Left lung (tissue), 10 donors: ENCODE data around the gene SIX2. TPM values are rescaled to one million over a fixed set of nuclear protein-coding genes. Genes with fewer than 3 reads are reported as not detected.
A peak's percentile ranks its signal among the peaks of the same experiment; 100 is the strongest.

Experiments used
- ATAC-seq: fragments of 200-7000 bp; cut with Tn5 transposase; one replicate; pipeline ENCODE4 v1.9.1; 2020; ENCODE audit warnings: moderate library complexity
- DNase-seq, 4 donors: peaks; one replicate each; pipeline ENCODE4 v3.0.0-alpha.2; 2013 to 2020
- H3K27ac ChIP-seq, 2 donors: fragments of 200-600 bp; sonication (generic) in 1 of 2; one replicate each; pipeline versions ENCODE4 v1.5.0 to v1.8.0; 2020 to 2021
- H3K27me3 ChIP-seq, 2 donors: fragments of 200-600 bp; sonication (generic) in 1 of 2; one replicate each; pipeline versions ENCODE4 v1.5.0 to v1.8.0; 2020 to 2021
- H3K36me3 ChIP-seq, 2 donors: fragments of 200-600 bp; sonication (generic) in 1 of 2; one replicate each; pipeline versions ENCODE4 v1.5.0 to v1.8.0; 2020 to 2021
- H3K4me1 ChIP-seq, 2 donors: fragments of 200-600 bp; one replicate each; pipeline ENCODE4 v1.8.0; 2021
- H3K4me3 ChIP-seq, 2 donors: fragments of 200-600 bp; sonication (generic) in 1 of 2; one replicate each; pipeline versions ENCODE4 v1.5.0 to v1.8.0; 2020 to 2021; ENCODE audit warnings: mild to moderate bottlenecking in 1 of 2
- H3K9me3 ChIP-seq, 2 donors: fragments of 200-600 bp; sonication (generic) in 1 of 2; one replicate each; pipeline versions ENCODE4 v1.5.0 to v1.8.0; 2020 to 2021
- intact Hi-C, 2 donors: fragments of 100-400 bp; cut with DNase I; formaldehyde crosslinking; loops; one replicate each; pipeline versions ENCODE4 v1.11.2 to v1.14.2; 2022
- polyA plus RNA-seq, 6 donors: library from polyadenylated mRNA; unstranded; fragments of 120-200 nt; gene quantifications; one replicate each; pipeline ENCODE4 v1.2.1, GENCODE V29; 2013; ENCODE audit not compliant: insufficient read length in 6 of 6
- total RNA-seq, 2 donors: library from RNA; stranded (reverse); fragmentation: NEBNext Ultra II Directional; extraction: Animal tissue kit (Norgen Biotek cat#: 25700); gene quantifications; one replicate each; pipeline ENCODE4 v1.2.1, GENCODE V29; 2021
- TF ChIP-seq, protein P1 (sequence below), 2 donors: fragments of 200-600 bp; sonication (generic) in 1 of 2; IDR thresholded peaks; one replicate each; pipeline versions ENCODE4 v1.5.0 to v1.8.0; 2021; ENCODE audit warnings: antibody characterized with exemption in 2 of 2
- donor health status: DM: no; HTN: yes; CAD: no.
- donor health status: DM: no; HTN: no; CAD: no.

The SIX2 gene
- total and polyA plus RNA-seq, 8 donors: 0.20 to 0.45 (median 0.27) TPM

DNA sequence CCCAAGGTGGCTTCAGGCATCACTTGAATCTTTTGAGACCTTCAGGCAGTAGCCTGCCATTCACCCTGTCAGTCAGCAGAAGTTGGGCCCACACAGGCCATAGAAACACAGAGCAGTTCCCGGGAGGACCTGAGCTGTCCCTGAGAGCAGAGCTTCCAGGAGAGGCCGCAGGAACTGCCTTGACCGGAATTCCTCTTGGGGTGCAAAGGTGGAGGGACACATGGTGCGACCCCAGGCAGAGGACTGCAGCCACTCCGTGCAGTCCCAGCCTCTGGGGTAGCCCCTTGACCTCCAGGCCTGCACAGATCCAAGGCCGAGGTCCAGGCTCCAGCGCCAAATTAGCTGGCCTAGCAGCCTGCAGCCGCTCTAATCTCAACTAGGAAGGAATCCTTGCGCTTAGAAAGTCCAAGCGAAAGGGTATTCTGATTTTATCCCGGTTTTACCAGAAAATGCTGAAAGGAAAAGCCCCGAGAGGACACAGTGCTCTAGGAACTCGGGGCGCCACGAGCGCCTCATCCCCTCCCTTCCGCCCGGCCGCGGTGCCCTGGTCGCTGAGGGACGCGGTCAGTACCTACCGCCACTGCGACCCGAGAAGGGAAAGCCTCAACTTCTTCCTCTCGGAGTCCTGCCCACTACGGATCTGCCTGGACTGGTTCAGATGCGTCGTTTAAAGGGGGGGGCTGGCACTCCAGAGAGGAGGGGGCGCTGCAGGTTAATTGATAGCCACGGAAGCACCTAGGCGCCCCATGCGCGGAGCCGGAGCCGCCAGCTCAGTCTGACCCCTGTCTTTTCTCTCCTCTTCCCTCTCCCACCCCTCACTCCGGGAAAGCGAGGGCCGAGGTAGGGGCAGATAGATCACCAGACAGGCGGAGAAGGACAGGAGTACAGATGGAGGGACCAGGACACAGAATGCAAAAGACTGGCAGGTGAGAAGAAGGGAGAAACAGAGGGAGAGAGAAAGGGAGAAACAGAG lies 5.4 kb downstream of the SIX2 start:
- no peak for DNase-seq

DNA sequence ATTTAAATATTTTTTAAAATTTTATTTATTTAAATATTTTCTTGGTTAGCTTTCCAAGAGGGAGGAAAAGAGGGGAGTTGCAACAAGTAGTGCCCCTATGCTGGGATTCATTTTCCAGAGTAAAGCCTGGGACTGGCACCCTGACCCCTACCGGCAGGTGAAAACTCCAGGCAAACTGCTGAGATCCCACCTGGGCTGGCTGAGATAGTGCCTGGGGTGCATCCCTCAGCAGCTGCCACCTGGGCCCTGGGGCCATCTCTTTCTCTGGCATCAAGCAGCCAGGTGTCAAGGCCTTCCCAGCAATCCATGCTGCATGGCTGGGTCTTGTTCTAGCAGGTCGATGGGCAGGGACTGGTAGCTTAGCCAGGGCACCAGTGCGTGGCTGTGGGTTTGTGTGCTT lies 6.6 kb downstream of the SIX2 start:
- DNase-seq: no peak
- Histone ChIP-seq H3K36me3 (no peaks in the 10 kb centered on the region), H3K27me3 (peaks cover 99 to 100% of the 10 kb centered on the region in 2 donors), H3K4me3 (no peak overlapping the region), H3K4me1 (peaks cover 14 to 29% of the 10 kb centered on the region in 2 donors), H3K9me3 (no peaks in the 10 kb centered on the region), H3K27ac (no peak overlapping the region)
- ATAC-seq: no peak
- TF ChIP-seq, protein P1, sequence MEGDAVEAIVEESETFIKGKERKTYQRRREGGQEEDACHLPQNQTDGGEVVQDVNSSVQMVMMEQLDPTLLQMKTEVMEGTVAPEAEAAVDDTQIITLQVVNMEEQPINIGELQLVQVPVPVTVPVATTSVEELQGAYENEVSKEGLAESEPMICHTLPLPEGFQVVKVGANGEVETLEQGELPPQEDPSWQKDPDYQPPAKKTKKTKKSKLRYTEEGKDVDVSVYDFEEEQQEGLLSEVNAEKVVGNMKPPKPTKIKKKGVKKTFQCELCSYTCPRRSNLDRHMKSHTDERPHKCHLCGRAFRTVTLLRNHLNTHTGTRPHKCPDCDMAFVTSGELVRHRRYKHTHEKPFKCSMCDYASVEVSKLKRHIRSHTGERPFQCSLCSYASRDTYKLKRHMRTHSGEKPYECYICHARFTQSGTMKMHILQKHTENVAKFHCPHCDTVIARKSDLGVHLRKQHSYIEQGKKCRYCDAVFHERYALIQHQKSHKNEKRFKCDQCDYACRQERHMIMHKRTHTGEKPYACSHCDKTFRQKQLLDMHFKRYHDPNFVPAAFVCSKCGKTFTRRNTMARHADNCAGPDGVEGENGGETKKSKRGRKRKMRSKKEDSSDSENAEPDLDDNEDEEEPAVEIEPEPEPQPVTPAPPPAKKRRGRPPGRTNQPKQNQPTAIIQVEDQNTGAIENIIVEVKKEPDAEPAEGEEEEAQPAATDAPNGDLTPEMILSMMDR (IDR thresholded peaks at IDR 0.05): no peak
- intact Hi-C loops: no loop called here

More for the DNA sequence above, 5.4 kb downstream of the SIX2 start:
- TF ChIP-seq, protein P1 (IDR thresholded peaks at IDR 0.05): no peak
- H3K36me3 ChIP-seq: no peaks in the 10 kb centered on the region
- no peak for ATAC-seq
- intact Hi-C loops: no loop called here
- peaks cover 17 to 38% of the 10 kb centered on the region in 2 donors for H3K4me1 ChIP-seq
- H3K4me3 ChIP-seq: peak overlapping the region; percentile 7 to 8
- no peaks in the 10 kb centered on the region for H3K9me3 ChIP-seq
- no peak overlapping the region for H3K27ac ChIP-seq
- H3K27me3 ChIP-seq: peaks cover 100% of the 10 kb centered on the region in 2 donors

DNA sequence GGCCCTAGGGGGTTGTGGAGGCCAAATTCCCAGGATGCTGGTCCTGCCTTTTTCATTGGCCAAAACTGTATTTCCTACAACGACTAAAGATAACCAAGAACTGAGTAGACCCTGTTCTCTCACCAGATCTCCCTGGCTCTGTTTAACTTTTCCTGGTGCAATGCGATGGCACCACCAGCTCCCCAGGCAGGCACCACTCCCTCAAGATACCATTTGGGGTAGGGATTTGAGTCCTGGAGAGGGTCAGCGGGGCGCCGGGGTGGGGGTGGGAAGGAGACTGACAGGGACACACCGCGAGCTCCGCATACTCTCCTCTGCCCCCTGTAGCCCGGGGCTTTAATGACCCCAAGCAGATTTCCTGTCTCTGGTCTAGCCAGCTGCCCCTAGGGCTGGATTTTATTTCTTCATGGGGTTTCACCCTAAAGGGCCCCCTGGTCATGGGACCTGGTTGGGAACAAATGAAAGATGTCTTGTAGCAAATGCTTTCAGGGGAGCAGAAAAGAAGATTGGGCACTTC lies 7.3 kb downstream of the SIX2 start:
- no peak overlapping the region for H3K4me3 ChIP-seq
- no peak for ATAC-seq
- peaks cover 93 to 100% of the 10 kb centered on the region in 2 donors for H3K27me3 ChIP-seq

DNA sequence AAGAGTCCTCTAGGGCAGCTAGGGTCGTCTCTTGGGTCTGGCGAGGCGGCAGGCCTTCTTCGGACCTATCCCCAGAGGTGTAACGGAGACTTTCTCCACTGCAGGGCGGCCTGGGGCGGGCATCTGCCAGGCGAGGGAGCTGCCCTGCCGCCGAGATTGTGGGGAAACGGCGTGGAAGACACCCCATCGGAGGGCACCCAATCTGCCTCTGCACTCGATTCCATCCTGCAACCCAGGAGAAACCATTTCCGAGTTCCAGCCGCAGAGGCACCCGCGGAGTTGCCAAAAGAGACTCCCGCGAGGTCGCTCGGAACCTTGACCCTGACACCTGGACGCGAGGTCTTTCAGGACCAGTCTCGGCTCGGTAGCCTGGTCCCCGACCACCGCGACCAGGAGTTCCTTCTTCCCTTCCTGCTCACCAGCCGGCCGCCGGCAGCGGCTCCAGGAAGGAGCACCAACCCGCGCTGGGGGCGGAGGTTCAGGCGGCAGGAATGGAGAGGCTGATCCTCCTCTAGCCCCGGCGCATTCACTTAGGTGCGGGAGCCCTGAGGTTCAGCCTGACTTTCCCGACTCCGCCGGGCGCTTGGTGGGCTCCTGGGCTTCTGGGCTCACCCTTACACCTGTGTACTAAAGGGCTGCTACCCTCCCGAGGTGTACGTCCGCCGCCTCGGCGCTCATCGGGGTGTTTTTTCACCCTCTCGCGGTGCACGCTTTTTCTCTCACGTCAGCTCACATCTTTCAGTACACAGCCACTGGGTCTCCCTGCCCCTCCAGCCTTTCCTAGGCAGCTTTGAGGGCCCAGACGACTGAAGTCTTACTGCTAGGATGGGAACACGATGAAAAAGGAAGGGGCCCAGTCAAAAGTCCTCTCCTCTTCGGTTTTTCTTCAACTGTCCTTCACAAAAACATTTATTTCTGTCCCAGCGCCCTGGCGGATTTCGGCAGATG lies 8.1 kb downstream of the SIX2 start:
- Histone ChIP-seq H3K27ac (no peak overlapping the region), H3K36me3 (no peaks in the 10 kb centered on the region), H3K9me3 (no peaks in the 10 kb centered on the region), H3K27me3 (peaks cover 89 to 100% of the 10 kb centered on the region in 2 donors), H3K4me3 (peak overlapping the region in 1 of 2 donors; percentile 14), H3K4me1 (peaks cover 14 to 29% of the 10 kb centered on the region in 2 donors)
- TF ChIP-seq, protein P1 (IDR thresholded peaks at IDR 0.05): no peak
- intact Hi-C loops: no loop called here
- ATAC-seq (peak; percentile 71), DNase-seq (peak in 1 of 4 donors; percentile 82)

More for the DNA sequence above, 7.3 kb downstream of the SIX2 start:
- H3K36me3 ChIP-seq: no peaks in the 10 kb centered on the region
- no peaks in the 10 kb centered on the region for H3K9me3 ChIP-seq
- TF ChIP-seq, protein P1 (IDR thresholded peaks at IDR 0.05): no peak
- peaks cover 14 to 29% of the 10 kb centered on the region in 2 donors for H3K4me1 ChIP-seq
- intact Hi-C loops: no loop called here
- no peak overlapping the region for H3K27ac ChIP-seq
- DNase-seq: no peak
